Suprapubic skin (tissue), 4 donors: Measurements from ENCODE around the gene IRF4. TPM values are rescaled to one million over a fixed set of nuclear protein-coding genes. Genes with fewer than 3 reads are reported as not detected.

Source experiments
- DNase-seq, 2 donors: peaks; one replicate each; pipeline ENCODE4 v3.0.0-alpha.2; 2019; ENCODE audit warnings: low spot score in 2 of 2
- H3K27ac ChIP-seq: fragments of 200-600 bp; sonication (generic); one replicate; pipeline ENCODE4 v1.5.1; 2019
- H3K27me3 ChIP-seq: fragments of 200-600 bp; sonication (generic); one replicate; pipeline ENCODE4 v1.5.1; 2019
- H3K36me3 ChIP-seq: fragments of 200-600 bp; sonication (generic); one replicate; pipeline ENCODE4 v1.5.1; 2019
- H3K4me1 ChIP-seq: fragments of 200-600 bp; sonication (generic); one replicate; pipeline ENCODE4 v1.5.1; 2019
- H3K4me3 ChIP-seq: fragments of 200-600 bp; sonication (generic); one replicate; pipeline ENCODE4 v1.5.1; 2019; ENCODE audit warnings: mild to moderate bottlenecking
- H3K9me3 ChIP-seq: fragments of 200-600 bp; sonication (generic); one replicate; pipeline ENCODE4 v1.5.1; 2019
- CTCF ChIP-seq, 2 donors: fragments of 200-600 bp in 1 of 2; fragments of 450-650 bp in 1 of 2; sonication (generic) in 1 of 2; IDR thresholded peaks; one replicate each; pipeline ENCODE4 v1.5.1; 2016 to 2019; ENCODE audit warnings: antibody characterized with exemption in 2 of 2, mild to moderate bottlenecking in 1 of 2, moderate library complexity in 1 of 2
- EP300 ChIP-seq: sonication (generic); formaldehyde crosslinking; IDR thresholded peaks from one replicate; pipeline ENCODE4 v1.6.1; 2017; ENCODE audit warnings: antibody characterized with exemption
- POLR2A ChIP-seq, 2 donors: fragments of 450-650 bp; IDR thresholded peaks; one replicate each; pipeline ENCODE4 v1.6.1; 2017; ENCODE audit warnings: antibody characterized with exemption in 2 of 2, mild to moderate bottlenecking in 2 of 2, moderate library complexity in 2 of 2
- POLR2AphosphoS5 ChIP-seq, 3 donors: sonication (generic); formaldehyde crosslinking; IDR thresholded peaks; one replicate each; pipeline ENCODE4 v1.6.1; 2017; ENCODE audit warnings: antibody characterized with exemption in 3 of 3
- WGBS: methylation state at CpG from one replicate; pipeline ENCODE4 v1.1.5; 2018; 5-methylcytosine and 5-hydroxymethylcytosine counted together
- total RNA-seq, 4 donors: library from RNA; depleted of rRNA; stranded (reverse); fragments of >200 nt; gene quantifications; one replicate each; pipeline ENCODE4 v1.1.0, GENCODE V29; 2016

IRF4 gene
- total RNA-seq, 4 donors from 2014 or later = 17.3 to 22.8 (median 20.4) TPM

GRCh38 chr6:410555-411395 lies 19.2 kb downstream of the IRF4 start:
- H3K27ac ChIP-seq = no peak overlapping the region
- no peak for DNase-seq
- peaks cover 3% of the 10 kb centered on the region for H3K9me3 ChIP-seq
- TF ChIP-seq CTCF (IDR thresholded peaks at IDR 0.05) (no peak), EP300 (no peak)
- H3K27me3 ChIP-seq = peaks cover 13% of the 10 kb centered on the region
- H3K36me3 ChIP-seq = no peaks in the 10 kb centered on the region
- H3K4me3 ChIP-seq = no peak overlapping the region
- WGBS = 82% methylated on average over 15 of the region's 15 CpGs
- H3K4me1 ChIP-seq = no peaks in the 10 kb centered on the region

DNA sequence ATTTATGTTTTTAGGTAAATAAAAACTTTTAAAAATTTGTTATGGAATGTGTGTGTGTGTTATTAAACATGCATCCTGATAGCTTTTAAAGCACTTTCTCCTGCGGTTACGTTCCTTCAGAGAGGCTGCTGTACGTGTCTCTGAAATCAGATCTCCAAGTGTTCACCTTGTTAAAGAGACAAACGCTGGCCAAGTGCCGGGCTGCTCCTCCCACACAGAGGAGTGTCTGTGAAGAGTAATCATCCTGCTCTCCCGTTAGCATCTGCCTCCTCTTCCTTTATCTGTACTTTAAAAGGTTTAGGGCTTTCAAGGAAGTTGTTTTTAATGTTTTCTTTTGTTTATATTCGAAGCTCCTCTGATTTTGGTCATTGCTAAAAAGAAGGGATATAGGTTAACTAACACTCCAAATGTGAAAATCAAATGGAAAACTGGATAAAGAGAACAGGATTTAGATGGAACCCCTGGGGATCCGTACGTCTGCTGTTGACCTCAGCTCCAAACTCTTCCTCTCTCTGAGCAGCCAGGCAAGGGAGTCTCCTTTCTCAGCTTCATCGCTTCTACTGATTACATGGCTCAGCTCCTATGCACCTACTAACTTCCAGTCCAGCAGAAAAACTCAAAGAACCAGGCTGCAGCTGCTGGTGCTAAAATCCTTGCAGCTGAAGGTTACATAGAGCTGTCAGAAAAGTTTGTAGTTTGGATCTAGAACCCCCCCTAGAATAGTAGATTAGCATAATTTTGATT lies 20.0 kb downstream of the IRF4 start:
- Histone ChIP-seq H3K36me3 (no peaks in the 10 kb centered on the region), H3K4me3 (no peak overlapping the region), H3K27me3 (peaks cover 13% of the 10 kb centered on the region), H3K9me3 (peaks cover 3% of the 10 kb centered on the region), H3K4me1 (no peaks in the 10 kb centered on the region), H3K27ac (no peak overlapping the region)
- 25% methylated on average over 10 of the region's 10 CpGs for whole genome bisulfite sequencing
- no peak for TF ChIP-seq EP300
- no peak for TF ChIP-seq CTCF (IDR thresholded peaks at IDR 0.05)
- TF ChIP-seq POLR2AphosphoS5 (IDR thresholded peaks at IDR 0.05) = no peak
- no peak for TF ChIP-seq POLR2A (IDR thresholded peaks at IDR 0.05)
- DNase-seq = no peak

DNA sequence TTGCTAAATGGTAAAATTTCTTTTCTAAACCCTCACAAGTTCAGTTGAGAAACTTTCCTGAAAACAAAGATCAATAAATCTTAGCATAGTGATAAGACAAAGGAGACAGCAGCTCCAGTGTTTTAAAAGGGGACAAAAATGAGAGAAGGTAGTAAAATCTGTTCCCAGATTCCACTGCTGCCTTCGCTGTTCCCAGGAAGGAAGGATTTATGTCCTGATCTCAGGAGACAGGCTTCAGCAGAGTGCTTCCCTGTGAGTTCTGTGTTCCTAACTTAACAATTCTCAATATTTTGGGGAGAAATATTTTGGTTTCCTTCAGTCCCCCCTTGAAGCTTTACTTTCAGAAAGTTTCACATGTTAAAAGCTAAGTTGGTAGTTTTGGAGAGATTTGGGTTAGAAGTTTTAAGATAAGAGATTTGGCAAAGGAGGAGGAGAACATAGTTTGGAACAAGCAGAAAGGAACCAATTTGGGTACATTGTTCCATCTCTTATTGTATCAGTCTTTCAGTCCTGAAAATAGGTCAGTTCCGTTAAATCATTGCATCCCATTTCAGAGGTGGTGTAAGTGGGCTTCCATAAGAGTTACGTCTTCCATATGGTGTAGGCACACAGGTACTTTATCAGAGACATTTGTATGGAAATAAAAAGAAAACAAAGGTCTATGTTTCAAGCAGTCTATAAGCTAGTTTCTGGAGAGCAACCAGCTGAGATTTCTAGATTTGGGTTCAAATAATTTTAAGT lies 20.8 kb downstream of the IRF4 start:
- no peak for DNase-seq
- no peaks in the 10 kb centered on the region for H3K4me1 ChIP-seq
- TF ChIP-seq POLR2AphosphoS5 (IDR thresholded peaks at IDR 0.05) = no peak
- TF ChIP-seq CTCF (IDR thresholded peaks at IDR 0.05) = no peak
- TF ChIP-seq POLR2A (IDR thresholded peaks at IDR 0.05) = no peak
- TF ChIP-seq EP300 = no peak
- peaks cover 3% of the 10 kb centered on the region for H3K9me3 ChIP-seq
- 81% methylated on average over 3 of the region's 3 CpGs for WGBS
- H3K27me3 ChIP-seq = peaks cover 13% of the 10 kb centered on the region
- H3K27ac ChIP-seq = no peak overlapping the region
- no peaks in the 10 kb centered on the region for H3K36me3 ChIP-seq
- H3K4me3 ChIP-seq = no peak overlapping the region

GRCh38 chr6:414447-414846 lies 22.9 kb downstream of the IRF4 start:
- no peak for TF ChIP-seq EP300
- TF ChIP-seq POLR2AphosphoS5 (IDR thresholded peaks at IDR 0.05) = no peak
- TF ChIP-seq CTCF (IDR thresholded peaks at IDR 0.05) = no peak
- TF ChIP-seq POLR2A (IDR thresholded peaks at IDR 0.05) = no peak
- Histone ChIP-seq H3K4me1 (no peaks in the 10 kb centered on the region), H3K27ac (no peak overlapping the region)

GRCh38 chr6:415087-415486 lies 23.5 kb downstream of the IRF4 start:
- peaks cover 3% of the 10 kb centered on the region for H3K9me3 ChIP-seq
- H3K4me1 ChIP-seq = no peaks in the 10 kb centered on the region
- H3K27ac ChIP-seq = no peak overlapping the region
- no peak for DNase-seq
- H3K36me3 ChIP-seq = no peaks in the 10 kb centered on the region
- no peak for TF ChIP-seq CTCF (IDR thresholded peaks at IDR 0.05)
- no peak for TF ChIP-seq POLR2AphosphoS5 (IDR thresholded peaks at IDR 0.05)
- no peak for TF ChIP-seq POLR2A (IDR thresholded peaks at IDR 0.05)
- TF ChIP-seq EP300 = no peak
- H3K4me3 ChIP-seq = no peak overlapping the region
- WGBS = 95% methylated on average over 3 of the region's 3 CpGs
- peaks cover 16% of the 10 kb centered on the region for H3K27me3 ChIP-seq

More at GRCh38 chr6:414447-414846, 22.9 kb downstream of the IRF4 start:
- Histone ChIP-seq H3K4me3 (no peak overlapping the region), H3K9me3 (peaks cover 3% of the 10 kb centered on the region), H3K36me3 (no peaks in the 10 kb centered on the region), H3K27me3 (peaks cover 13% of the 10 kb centered on the region)
- DNase-seq = no peak
